Measurements from ENCODE around the gene PPIP5K2.

Gene PPIP5K2

DNA sequence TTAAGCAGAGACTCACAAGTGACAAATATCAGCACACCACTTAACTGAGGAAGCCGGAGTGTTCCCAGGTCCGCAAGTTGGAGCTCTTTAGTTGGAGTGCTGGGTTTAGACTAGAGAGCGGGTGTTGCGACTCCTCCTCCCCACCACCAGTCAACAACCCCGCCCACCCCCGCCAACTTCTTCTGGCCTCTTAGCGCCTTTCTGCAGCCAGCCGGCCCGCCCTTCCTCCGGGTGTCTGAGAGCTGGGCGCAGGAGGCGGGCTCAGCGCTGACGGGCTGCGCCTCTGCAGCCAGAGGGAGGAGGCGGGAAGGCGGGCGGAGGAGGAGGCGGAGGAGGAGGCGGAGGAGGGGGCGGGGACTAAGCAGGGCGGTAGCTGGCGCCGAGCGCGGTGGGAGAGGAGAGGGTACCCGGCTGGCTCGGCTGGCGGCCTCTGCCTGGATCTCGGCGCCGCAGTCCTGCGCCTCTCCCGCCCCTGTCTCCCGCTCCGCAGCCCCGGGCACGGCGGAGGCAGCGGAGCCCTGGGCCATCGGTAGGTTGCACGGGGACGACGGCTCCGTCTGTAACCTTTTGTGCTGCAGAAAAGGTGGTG lies 138.4 kb downstream of the PPIP5K2 start, which contains the start of gene MACIR:
MACIR (plus strand) TSS at position 396 of the 589 bp plus-strand sequence. CDS start 17,157 bp downstream, outside the sequence.
- H3K4me1 ChIP-seq (ENCODE audit: control insufficient read depth, insufficient read depth, low read length) = peaks cover 12% of the 10 kb centered on the region
- H3K9me3 ChIP-seq (ENCODE audit: control insufficient read depth, low read length) = no peaks in the 10 kb centered on the region
- H3K9ac ChIP-seq (ENCODE audit: low read length) = peak within 1 kb of the TSS; percentile 65
- H3K36me3 ChIP-seq (ENCODE audit: control insufficient read depth, insufficient read depth, low read length) = no peaks in the 10 kb centered on the region
- H3K27me3 ChIP-seq (ENCODE audit: control insufficient read depth, insufficient read depth, low read length) = no peaks in the 10 kb centered on the region
- H3K4me3 ChIP-seq (ENCODE audit: low read length) = peak within 1 kb of the TSS; percentile 51

DNA sequence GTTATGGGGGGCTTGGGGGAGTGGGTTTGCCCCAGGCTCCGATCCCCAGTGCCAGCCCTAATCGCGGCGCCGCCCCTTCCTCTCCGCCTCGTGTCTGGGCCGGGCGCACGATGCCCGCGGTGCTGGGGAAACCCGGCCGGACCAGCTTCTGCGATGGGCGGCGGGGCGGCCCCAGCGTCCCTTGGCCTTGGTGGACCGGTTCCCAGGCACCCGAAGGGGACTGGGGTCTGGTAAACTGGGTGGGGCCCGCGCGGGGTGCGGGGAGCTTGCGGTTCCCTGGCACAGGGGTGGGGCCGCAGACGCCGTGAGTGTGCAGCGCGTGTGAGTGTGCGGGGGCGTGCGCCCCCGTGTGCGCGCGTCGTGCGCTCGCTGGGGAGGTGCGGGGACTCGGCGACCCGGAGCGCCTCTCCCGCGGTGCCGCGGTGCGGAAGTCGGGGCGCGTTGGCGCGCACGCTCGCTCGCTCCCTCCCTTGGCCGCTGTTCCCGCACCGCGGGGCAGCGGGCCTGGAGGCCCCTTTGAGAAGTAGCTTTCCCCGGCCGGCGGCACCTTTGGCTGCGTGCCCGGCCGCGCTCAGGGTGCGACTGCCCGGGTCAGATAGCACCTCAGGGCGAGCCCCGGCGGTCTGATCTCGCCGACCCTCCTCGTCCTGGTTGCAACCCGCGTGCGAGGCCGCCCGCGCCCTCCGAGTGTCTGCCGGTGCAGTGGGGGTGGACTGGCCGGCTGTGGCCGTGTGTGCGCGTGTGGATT lies 139.0 kb downstream of the PPIP5K2 start:
- H3K9ac ChIP-seq (ENCODE audit: low read length) = peak overlapping the region; percentile 65
- peak overlapping the region; percentile 51 for H3K4me3 ChIP-seq (ENCODE audit: low read length)
- H3K27me3 ChIP-seq (ENCODE audit: control insufficient read depth, insufficient read depth, low read length) = no peaks in the 10 kb centered on the region
- H3K36me3 ChIP-seq (ENCODE audit: control insufficient read depth, insufficient read depth, low read length) = no peaks in the 10 kb centered on the region
- H3K9me3 ChIP-seq (ENCODE audit: control insufficient read depth, low read length) = no peaks in the 10 kb centered on the region
- H3K4me1 ChIP-seq (ENCODE audit: control insufficient read depth, insufficient read depth, low read length) = peaks cover 17% of the 10 kb centered on the region

DNA sequence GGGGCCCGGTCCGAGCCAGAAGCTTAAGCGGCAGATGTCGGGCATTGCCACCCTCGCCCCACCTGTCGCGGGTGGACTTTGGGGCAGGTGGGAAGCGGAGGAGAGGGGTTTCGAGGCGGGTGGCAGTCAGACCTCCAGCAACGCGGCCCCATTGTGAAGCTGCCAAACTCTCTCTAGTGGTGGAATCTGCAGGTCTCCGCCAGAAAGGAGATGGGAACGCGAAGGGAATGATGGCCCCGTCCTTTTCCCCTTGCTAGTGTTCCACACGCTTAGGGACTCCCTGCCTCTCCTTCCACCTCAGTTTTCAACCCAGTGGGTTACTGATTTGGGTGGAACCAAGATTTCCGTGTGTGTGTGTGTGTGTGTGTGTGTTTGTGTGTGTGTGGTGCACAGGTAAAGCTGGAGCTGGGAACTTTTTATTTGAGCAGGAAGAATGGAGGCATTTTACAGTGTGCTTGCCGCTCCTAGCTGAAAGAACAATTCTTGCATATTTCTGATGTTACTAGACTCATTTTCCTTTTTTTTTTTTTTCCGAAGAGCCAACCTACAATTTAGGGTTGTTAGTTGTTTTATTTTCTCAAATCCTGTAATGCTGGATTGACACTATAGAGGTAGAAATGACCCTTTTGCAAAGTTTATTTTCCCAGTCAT lies 139.7 kb downstream of the PPIP5K2 start:
- no peaks in the 10 kb centered on the region for H3K36me3 ChIP-seq (ENCODE audit: control insufficient read depth, insufficient read depth, low read length)
- no peaks in the 10 kb centered on the region for H3K27me3 ChIP-seq (ENCODE audit: control insufficient read depth, insufficient read depth, low read length)
- no peaks in the 10 kb centered on the region for H3K9me3 ChIP-seq (ENCODE audit: control insufficient read depth, low read length)
- peaks cover 24% of the 10 kb centered on the region for H3K4me1 ChIP-seq (ENCODE audit: control insufficient read depth, insufficient read depth, low read length)
- peak overlapping the region; percentile 65 for H3K9ac ChIP-seq (ENCODE audit: low read length)
- peak overlapping the region; percentile 51 for H3K4me3 ChIP-seq (ENCODE audit: low read length)

DNA sequence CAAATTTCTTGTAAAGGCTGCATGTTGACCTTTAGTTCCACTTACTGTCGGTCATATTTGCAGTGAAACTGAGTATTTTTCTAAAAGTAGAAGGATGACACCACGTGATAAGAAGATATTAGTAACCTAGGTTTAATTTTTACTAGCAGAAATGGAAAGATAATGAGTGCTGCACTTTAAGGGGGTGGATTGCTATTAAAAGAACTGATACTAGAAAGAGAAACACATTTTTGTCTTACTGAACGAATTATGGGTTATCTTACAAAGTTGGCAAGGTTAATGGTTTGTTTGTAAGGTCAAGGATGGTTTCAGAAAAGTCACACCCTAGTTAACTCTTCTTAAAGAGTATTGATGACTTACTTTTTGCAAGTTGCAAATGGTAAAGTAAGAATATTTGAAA lies 140.8 kb downstream of the PPIP5K2 start:
- Histone ChIP-seq H3K4me3 (ENCODE audit: low read length) (no peak overlapping the region), H3K27me3 (ENCODE audit: control insufficient read depth, insufficient read depth, low read length) (no peaks in the 10 kb centered on the region), H3K4me1 (ENCODE audit: control insufficient read depth, insufficient read depth, low read length) (peaks cover 26% of the 10 kb centered on the region), H3K9ac (ENCODE audit: low read length) (no peak overlapping the region), H3K36me3 (ENCODE audit: control insufficient read depth, insufficient read depth, low read length) (no peaks in the 10 kb centered on the region), H3K9me3 (ENCODE audit: control insufficient read depth, low read length) (no peaks in the 10 kb centered on the region)
